Left renal cortex interstitium (tissue), 4 donors: ENCODE data around the gene PSTPIP2. TPM values are rescaled to one million over a fixed set of nuclear protein-coding genes. Genes with fewer than 3 reads are reported as not detected.
"Not testable (repeated sequence)": the region's sequence is repeated elsewhere in the genome, so short reads cannot be mapped to it uniquely, and the experiment has no call there.

Experiments
- DNase-seq, 4 donors: peaks; one replicate each; pipeline ENCODE4 v3.0.0-alpha.2; 2013; ENCODE audit warnings: low read depth in 4 of 4, low spot score in 2 of 4, missing footprints in 1 of 4
- polyA plus RNA-seq, 4 donors: library from polyadenylated mRNA; unstranded; fragments of 120-200 nt; gene quantifications; one replicate each; pipeline ENCODE4 v1.2.1, GENCODE V29; 2013; ENCODE audit not compliant: insufficient read length in 4 of 4

PSTPIP2 gene
- polyA plus RNA-seq, 4 donors: 8.4 to 14.9 (median 9.9) TPM

DNA sequence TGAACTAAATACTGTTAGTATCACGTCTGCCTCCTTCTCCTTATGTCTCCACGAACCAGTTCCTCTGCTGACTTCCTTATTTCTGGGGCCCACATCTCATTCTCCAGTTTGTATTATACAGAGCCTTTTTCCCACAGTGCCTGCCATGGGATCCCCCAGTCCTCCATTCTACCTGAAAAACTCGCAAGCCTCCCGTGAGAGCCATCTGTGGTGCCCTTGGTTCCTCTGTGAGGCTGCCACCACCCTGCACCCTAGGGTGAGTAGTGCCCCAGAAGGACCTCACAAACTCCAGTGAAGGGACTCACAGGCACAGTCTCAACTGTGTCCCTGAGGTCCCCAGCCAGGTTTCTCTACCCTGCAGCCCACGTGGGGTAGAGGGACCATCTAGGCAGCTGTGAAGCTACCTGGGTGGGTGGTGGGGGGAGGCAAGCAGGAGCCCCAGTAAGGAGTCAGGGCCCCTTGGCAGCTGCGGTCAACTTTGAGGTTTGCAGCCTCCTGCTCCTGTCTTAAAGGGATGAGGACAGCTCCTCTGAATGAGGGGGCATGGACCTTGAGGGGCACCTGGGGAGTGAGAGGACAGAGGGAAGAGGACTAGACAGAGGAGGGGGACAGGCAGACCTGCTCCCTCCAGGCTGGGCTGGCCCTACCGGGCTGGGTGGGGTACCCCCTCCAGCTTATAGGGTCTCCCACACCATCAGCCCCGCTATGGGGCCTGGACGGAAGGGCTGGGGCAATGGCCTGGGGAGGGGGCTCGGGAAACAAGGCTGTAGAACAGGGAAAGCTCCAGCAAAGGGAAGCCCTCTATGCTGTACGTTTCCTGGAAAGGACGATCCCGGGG, 1.0 kb downstream of the PSTPIP2 start:
- DNase-seq: no peak

DNA sequence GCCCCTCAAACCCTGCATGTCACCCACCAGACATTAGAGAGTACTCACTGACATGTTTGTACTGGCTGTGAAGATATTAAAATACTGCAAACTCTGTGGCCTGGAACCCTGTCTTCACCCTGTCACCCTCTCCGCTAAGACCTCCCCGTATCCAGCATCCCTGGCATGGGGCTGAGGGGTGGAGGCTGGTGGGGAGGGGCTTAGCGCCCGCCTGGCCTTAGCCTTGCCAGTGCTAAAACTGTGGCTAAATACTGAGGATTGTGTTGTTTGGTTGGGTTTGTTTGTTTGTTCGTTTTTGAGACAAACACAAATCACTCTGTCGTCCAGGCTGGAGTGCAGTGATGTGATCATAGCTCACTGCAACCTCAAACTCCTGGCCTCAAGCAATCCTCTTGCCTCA, 1.8 kb downstream of the PSTPIP2 start:
- no peak for DNase-seq

GRCh38 chr18:46069524-46069923, 2.5 kb downstream of the PSTPIP2 start:
- DNase-seq: no peak

DNA sequence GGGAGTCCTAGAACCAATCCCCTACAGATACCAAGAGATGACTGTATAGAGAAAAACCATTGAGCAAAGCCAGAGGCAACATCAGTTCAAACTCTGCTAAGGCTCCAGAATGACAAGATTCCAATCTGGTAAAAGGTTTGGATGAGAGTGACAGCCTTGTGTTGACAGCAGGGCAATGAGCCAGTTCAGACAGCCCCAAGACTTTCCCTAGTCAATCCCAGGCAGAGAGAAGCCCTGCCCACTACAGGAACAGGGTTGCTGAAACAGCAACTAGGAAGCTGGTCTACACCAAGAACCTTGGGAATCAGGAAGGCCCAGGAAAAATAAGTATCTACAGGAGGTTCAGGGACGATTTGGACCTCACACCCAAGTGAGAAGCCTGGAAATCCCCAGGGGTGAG, 3.3 kb downstream of the PSTPIP2 start:
- DNase-seq: no peak

- no peak for DNase-seq
Measured at GRCh38 chr18:46067438-46068007, 4.5 kb downstream of the PSTPIP2 start.

- no peak for DNase-seq
Measured at GRCh38 chr18:46062781-46063180, 9.3 kb downstream of the PSTPIP2 start.

DNA sequence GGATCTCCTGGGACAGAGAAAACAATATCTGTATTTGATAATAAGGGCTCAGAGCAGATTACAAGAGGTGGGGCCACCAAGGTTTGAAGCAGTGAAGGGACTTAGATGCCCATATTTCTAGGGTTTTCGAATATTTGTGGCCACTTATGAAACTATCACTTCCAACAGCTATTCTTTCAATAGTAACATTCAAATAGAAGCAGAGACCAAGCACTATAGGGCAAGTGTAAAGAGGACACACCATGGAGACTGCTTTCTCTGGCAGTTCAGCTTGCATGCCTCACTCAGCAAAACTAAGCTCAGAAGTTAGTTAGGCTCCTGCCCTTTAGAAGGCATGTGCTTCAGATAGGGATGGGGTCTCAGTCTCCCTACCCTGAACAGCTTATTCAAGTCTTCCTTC, 10.3 kb downstream of the PSTPIP2 start:
- no peak for DNase-seq

DNA sequence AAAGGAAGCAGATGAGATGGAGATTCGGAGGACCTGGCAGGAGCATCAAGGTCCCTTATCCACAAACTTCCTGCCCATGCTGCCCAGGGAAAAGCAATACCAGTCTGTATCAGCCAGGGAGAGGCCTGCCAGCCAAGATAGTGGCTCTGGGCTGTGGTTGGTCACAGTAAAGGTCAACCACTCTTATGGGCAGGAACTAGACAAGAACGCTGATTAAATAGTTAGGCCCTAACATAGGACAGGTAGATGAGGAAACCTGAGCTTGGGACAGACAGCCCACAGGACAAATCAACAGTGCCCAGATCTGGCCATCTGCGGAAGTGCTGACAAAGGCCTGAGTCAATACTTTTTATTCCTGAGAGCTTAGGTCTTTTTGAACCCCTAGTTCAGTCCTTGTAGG, 10.7 kb downstream of the PSTPIP2 start:
- DNase-seq: no peak

- no peak for DNase-seq
Measured at GRCh38 chr18:46060359-46060841, 11.7 kb downstream of the PSTPIP2 start.

- no peak for DNase-seq
Measured at GRCh38 chr18:46055838-46056230, 16.2 kb downstream of the PSTPIP2 start.

DNA sequence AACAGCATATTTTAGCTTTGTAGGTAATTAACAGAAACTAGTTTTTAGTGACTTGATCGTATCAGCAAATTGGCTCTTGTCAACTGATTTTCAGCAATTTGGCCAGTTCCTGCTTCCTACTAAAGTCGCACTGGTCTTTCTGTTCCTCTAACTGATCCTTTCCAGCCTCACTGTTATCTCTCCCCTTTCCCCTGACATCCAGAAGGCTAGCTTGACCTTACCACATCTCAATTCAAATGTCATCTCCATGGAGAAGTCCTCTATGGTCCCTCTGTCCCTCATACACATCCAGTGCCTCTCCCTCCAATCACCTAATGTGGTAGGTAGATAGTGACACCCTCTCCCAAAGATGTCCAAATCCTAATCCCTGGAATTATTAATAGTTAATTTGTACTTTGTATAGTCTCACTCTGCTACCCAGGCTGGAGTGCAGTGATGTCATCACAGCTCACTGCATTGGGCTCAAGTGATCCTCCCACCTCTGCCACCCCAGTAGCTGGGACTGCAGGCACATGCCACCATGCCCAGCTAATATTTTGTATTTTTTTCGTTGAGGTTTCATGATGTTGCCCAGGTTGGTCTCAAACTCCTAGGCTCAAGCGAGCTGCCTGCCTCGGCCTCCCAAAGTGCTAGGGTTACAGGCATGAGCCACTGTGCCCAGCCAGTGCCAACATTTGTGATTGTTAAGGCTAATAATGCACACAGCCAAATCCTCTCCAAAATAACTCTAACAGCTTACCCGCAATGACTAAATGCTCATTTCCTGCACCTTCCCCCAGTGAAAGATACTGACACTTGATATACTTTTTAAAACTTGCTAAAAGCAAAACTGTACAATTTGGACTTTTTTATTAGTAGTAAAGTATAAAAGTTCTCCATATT, 16.9 kb downstream of the PSTPIP2 start:
- no peak for DNase-seq

DNA sequence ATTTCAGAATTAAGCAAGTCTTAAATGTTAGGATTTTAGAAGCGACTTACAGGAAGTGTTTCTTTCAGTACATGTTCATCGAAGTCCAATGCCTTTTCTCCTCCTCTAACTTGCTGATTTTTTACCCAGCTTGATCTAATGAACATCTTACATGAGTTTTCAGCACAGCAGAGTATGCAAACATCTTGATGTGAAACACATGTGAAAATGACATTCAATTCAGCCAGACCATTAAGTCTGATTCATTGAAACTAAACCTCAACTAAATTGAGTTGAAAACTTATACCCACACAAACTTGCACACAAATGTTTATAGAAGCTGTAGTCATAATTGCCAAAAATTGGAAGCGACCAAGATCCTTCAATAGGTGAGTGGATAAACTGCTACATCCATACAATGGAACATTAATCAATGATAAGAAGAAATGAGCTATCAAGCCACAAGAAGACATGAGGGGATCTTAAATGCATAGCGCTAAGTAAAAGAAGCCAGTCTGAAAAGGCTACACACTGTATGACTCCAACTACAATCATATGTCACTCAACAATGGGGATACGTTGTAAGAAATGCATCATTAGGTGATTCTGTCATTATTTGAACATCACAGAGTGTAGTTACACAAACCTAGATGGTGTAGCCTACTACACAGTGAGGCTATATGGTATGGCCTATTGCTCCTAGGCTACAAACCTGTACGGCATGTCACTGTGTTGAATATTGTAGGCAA, 18.5 kb downstream of the PSTPIP2 start:
- DNase-seq: no peak

DNA sequence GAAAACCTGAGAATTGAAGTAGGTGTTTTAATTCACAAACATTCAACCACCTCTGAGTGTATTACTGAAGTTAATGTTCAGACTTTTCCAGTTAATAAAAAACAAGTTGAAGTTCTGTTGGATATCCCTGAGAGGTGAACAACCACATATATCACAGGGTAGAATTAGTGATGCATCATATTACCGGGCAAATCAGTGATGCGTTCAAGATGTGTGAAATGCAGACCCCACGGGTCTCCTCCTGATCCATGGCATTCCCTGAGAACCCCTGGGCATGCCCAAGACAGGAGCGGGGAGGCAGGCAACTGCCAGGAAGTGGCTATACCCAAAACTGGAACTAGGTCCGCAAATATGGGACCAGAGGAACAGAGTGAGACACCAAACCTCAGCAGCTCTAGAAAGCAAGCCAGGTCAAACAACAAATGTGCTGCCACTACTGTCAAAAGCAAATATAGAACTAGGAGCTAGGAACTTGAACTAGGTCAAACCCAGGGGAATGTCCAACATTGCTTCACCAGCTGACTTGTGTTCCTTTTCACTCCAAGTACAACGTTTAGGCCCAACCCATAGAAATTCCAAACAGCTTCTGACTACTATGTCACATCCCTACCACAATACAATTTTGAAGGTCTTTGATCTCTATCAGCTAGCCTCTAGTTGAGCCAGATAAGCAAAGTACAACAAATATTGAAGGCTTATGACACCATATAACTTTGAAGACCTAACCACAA, 20.2 kb downstream of the PSTPIP2 start:
- no peak for DNase-seq

- no peak for DNase-seq
Measured at GRCh38 chr18:46050268-46050667, 21.8 kb downstream of the PSTPIP2 start.

GRCh38 chr18:46048641-46049040, 23.4 kb downstream of the PSTPIP2 start:
- no peak for DNase-seq

DNA sequence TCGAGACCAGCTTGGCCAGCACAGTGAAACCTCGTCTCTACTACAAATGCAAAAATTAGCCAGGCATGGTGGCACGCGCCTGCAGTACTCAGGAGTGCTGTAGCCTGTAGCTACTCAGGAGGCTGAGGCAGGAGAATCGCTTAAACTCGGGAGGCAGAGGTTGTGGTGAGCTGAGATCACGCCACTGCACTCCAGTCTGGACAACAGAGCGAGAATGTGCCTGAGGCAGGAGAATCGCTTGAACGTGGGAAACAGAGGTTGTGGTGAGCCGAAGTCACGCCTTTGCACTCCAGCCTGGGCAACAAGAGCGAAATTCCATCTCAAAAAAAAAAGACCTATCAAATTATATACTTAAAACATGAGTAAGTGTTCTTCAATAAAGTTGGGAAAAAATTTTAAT, 24.7 kb downstream of the PSTPIP2 start:
- not testable (repeated sequence) for DNase-seq

GRCh38 chr18:46046688-46047087, 25.4 kb downstream of the PSTPIP2 start:
- no peak for DNase-seq

- DNase-seq: no peak
Measured at GRCh38 chr18:46046126-46046525, 25.9 kb downstream of the PSTPIP2 start.

DNA sequence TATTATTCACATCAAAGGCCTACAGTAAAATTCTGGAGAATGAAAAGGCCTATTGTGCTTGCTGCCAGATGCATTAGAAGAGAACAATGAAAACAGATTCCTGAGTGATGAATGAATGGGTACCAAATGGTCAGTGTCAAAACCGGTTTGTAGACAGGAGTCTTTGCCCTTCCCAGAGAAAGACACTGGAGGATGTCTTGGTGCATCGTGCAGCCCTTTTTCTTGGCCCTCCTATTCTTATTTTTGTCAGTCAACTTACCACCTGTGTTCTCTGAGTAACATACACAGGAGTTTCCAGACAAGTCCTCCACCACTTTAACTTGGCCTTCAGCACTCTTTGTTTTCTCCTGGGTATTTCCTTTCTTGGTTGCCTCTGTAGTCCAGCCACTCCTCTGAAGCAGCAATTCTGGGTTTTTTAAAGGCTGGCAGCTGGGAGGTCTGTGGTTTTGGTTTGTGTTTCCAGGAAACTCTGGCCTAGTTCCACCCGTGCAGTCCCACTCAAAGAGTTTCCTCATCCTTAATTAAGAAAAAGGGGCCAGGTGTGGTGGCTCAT, 29.4 kb downstream of the PSTPIP2 start:
- DNase-seq: no peak

DNA sequence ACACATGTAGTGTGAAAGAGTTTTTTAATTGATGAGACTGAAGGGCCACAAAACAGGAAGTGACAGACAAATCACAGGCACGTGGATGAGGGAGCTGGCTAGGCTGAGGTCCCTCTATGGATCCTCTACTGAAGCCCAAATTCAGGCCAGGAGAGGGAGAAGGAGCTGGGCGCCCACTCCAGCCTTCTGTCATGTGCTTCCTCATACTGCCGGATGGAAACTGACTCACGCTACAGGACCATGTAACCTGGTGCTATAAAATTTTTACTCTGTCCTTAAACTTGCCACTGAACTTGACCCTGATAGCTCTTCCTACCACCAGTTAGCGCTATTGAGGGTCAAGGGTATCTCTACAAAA, 31.3 kb downstream of the PSTPIP2 start:
- DNase-seq: no peak
